ENCODE measurements around the gene BCAR3.

BCAR3 gene

GRCh38 chr1:93615582-93616150 lies 66.0 kb downstream of the BCAR3 start:
- no peak for DNase-seq (ENCODE audit: low read depth)

- DNase-seq (ENCODE audit: low read depth): no peak
Measured at GRCh38 chr1:93614986-93615581, 66.6 kb downstream of the BCAR3 start.

- DNase-seq (ENCODE audit: low read depth): no peak
Measured at GRCh38 chr1:93614541-93614940, 67.1 kb downstream of the BCAR3 start.

DNA sequence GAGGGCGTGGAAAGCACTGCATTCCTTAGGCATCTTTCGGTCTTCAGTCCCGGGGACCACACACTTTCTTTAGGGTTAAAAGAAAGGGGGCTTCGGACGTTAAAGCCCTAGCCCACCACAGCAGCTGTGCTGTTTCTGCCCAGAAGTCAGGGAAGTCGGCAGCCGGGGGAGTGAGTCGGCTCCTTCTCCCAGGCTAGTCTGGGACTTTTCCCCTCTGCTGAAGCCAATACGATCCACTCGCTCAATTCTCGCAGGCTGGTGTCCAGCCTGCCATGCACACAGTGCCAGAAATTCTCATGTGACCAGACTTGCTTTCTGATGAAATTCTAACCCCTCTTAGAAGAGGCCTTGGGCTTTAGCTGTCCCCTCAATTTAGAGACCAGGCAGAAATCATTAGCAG lies 67.7 kb downstream of the BCAR3 start:
- peak; percentile 52 for DNase-seq (ENCODE audit: low read depth)

- DNase-seq (ENCODE audit: low read depth): no peak
Measured at GRCh38 chr1:93612510-93612909, 69.1 kb downstream of the BCAR3 start.

DNA sequence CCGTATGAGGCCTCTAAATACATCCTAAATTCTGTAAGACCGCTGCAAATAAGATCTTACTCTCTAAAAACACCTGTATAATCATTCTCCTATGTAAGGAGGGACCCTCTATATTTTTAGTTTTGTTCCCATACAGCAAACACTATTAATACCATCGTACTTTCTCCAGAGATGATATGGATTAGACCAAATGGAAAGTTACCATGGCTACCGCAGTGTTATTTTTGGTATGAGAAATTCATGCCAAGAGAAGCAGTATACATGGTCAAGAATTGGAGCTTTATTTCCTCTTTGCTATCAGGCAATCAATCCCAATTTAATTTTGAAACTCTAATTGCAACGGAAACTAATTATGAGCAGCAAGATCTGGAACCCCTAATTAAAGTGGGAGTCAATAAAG lies 70.0 kb downstream of the BCAR3 start:
- DNase-seq (ENCODE audit: low read depth): no peak

GRCh38 chr1:93609536-93609935 lies 72.1 kb downstream of the BCAR3 start:
- DNase-seq (ENCODE audit: low read depth): no peak

DNA sequence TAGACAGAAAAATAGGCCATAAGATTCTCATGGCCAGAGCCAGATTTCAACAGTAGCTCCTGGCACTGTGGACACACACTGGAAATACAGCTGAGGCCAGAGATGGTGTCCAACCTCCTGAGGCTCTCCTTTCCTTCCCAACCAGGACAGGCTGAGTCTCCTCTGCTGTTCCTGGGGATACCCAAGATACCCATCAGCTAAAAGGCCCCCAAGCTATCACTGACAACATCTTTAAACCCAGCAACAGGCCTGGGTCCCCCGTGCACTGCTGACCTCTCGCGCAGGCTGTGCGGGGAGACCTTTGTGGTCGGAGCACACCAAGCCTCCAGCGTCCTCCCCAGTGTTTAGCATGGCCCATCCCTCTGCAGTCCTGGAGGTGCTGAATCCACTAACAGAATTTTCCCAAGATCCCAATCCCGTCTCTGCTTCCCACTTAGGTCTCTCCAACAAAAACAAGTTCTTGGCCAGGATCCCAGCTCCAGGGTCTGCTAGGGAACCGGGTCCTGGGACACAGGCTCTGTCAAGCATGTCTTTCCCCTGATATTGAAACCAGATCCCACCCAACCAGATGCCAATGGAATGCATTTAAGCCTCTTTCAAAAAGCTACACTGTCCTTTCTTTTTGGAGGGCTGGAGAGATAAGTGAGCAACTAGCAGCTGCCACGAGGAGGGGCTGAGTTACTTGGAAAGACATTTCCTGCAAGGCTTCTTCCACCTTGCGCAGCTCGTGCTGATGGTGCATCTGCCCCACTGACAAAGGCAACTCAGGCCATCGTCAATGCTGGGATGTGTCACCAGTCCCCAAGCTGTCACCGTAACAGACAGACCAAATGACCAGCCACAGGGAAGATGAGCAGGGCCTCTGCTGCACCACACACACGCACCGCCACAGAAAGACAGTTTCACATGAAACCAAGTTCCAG lies 73.2 kb downstream of the BCAR3 start:
- DNase-seq (ENCODE audit: low read depth): no peak

DNA sequence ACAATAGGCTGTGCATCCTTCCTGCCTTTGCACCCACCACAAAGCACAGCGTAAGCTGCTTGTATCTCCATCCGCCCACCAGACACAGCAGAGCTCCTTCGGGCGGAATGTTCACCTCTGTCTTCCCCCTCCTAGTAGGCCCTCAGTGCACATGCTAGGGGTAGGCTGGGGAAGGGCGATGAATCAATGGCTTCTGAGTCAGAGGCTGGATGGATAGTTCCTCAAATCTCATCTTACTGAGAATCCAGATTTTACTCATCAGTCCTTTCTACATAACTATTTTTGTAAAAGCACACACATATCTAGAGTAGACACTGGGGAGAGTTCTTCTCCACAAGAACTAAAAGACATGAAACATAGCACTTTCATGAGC lies 73.8 kb downstream of the BCAR3 start:
- peak; percentile 59 for DNase-seq (ENCODE audit: low read depth)

- DNase-seq (ENCODE audit: low read depth): peak; percentile 91
Measured at GRCh38 chr1:93605812-93606512, 75.7 kb downstream of the BCAR3 start.

GRCh38 chr1:93605026-93605568 lies 76.5 kb downstream of the BCAR3 start:
- DNase-seq (ENCODE audit: low read depth): no peak

DNA sequence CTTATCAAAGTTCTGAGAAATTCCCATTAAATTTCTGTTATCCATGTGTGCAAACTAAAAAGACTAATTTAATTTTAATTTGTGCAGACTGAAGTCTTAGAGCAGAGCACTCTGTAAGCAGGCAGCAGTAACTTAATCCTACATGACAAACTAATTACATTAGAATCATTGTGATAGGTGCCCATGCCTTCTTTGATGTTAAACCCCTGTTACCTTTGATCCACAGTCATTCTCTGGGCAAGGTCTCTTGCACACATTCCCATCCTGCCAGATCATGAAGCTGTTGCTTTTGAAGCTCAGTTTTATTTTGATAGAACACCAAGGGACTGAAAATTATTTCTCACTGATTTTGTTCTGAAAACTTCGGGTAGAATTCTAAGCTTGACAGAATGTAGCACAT lies 77.2 kb downstream of the BCAR3 start:
- DNase-seq (ENCODE audit: low read depth): no peak

DNA sequence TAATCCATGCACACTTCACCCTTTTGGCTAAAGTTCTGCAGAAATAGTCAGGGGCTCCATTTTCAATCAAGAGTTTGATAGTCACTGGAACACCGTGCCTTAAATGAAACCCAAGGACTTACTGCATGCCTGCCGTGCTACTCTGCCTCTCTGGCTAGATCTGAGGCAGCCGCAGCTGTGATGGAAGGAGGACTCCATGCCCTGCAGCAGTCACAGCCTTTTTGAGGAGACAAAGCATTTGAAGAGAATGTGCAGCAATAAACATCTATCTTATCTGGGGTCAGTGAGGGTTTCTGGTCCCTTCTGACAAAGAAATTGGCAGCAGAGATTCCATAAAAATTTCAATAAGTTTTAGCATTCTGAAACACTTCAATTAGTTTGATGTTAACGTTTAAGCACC lies 78.0 kb downstream of the BCAR3 start:
- no peak for DNase-seq (ENCODE audit: low read depth)

DNA sequence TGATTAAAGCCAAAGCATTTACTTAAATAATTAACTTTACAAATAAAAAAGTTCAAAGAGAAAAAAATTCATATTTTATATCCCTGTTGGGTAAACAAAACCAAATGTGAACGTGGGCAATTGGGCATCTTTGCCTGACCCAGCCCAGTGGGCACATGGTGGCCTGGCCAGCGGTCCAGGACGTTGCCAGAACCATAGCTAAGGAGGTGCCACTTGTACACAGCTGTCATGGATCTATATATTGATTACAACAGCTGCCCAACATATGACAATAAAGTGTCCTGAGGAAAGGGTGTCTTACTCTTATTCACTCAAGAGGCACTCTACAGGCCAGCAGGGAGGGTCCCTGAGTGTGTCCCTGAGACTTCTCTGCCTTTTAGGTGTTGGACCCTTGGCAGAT lies 78.5 kb downstream of the BCAR3 start:
- no peak for DNase-seq (ENCODE audit: low read depth)

DNA sequence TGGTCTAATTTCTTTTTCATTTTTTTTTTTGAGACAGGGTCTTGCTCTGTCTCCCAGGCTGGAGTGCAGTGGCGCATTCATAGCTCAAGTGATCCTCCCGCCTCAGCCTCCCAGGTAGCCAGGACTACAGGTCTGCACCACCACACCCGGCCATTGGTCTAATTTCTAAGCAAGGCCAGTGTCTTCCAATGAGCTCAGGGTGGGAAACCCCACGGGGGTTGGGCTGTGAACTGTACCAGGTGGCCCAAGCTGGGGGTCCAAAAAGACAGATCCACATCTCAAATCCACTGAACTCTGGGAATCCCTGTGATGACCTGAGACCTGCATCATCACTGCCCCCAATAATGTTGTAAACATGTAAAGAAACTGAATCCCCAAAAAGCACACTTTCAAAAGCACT lies 79.5 kb downstream of the BCAR3 start:
- DNase-seq (ENCODE audit: low read depth): no peak

DNA sequence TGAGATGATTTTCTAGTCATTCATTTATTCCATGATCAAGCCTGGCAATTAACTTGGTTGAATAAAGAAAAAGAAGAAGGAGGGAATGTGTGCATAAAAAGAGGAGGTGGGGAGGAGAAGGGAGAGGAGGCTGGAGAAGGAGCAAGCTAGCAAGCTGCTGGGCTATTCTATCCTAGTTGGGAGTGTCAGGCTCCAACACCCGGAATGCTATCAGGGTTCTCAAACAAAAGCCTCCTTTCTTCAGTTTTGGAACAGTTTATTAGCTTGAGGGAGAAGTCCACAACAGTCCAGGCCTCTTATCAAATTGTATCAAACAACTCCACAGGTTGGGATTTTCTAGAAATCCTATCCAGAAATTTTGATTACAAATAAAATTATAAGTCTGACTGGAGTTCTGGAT lies 80.0 kb downstream of the BCAR3 start:
- DNase-seq (ENCODE audit: low read depth): no peak

DNA sequence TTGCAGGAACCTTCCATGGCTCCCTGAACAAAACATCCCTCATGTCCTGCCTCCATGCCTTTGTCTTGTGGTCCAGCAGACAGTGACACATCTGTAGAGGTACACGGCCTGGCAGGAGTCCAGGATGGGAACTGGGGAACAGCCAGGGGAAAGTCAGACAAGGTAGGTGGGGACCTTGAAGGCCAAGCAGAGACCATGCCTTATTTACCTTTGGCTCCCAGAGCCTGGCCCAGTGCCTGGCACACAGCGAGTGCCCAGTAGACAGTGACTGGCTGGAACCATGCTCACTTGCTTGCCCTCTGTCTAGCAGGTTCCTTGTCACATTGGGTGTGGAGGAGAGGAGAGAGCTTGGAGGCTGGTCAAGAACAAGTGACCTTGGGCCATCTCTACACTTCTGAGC lies 81.0 kb downstream of the BCAR3 start:
- DNase-seq (ENCODE audit: low read depth): no peak

GRCh38 chr1:93599479-93599878 lies 82.2 kb downstream of the BCAR3 start:
- DNase-seq (ENCODE audit: low read depth): no peak

- DNase-seq (ENCODE audit: low read depth): no peak
Measured at GRCh38 chr1:93598861-93599439, 82.7 kb downstream of the BCAR3 start.

- no peak for DNase-seq (ENCODE audit: low read depth)
Measured at GRCh38 chr1:93598396-93598795, 83.2 kb downstream of the BCAR3 start.

- no peak for DNase-seq (ENCODE audit: low read depth)
Measured at GRCh38 chr1:93597709-93598108, 83.9 kb downstream of the BCAR3 start.
